ENCODE data around the gene SMARCA1. TPM values are rescaled to one million over a fixed set of nuclear protein-coding genes. Genes with fewer than 3 reads are reported as not detected.
"Not testable (repeated sequence)": the region's sequence is repeated elsewhere in the genome, so short reads cannot be mapped to it uniquely, and the experiment has no call there.

Gene SMARCA1
- total and polyA plus RNA-seq, 2 of the 13 experiments (the other 11 are each of a cell fraction or from before 2014, with no cell fraction given): 97.7 to 145 TPM

DNA sequence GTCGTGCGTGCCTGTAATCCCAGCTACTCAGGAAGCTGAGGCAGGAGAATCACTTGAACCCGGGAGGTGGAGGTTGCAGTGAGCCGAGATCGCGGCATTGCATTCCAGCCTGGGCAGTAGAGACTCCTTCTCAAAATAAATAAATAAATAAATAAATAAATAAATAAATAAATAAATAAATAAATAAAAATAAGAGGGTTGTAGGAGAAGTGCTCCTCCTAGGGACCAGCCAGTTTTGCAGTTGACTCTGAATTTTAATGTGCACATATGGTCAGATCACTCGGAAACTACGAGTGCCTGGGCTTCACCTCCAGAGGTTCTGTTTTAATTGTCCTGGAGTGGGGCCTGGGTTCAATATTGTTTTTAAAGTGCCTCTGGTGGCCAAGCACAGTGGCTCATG, 31.5 kb upstream of the SMARCA1 start:
- H3K27me3 ChIP-seq (ENCODE audit: control insufficient read depth in 1 of 2, insufficient read depth in 2 of 2, low read length in 2 of 2); CTCF ChIA-PET (ENCODE audit: low intra/inter-chr PET ratio, low total read pairs); H2AFZ ChIP-seq (ENCODE audit: low read length); BruUV-seq (replicated peaks); H3K4me2 ChIP-seq (ENCODE audit: low read depth, low read length); ATAC-seq; POLR2A ChIA-PET; FAIRE-seq; DNase-seq (ENCODE audit: low spot score); H3K4me3 ChIP-seq (replicated peaks in 1 of 3; ENCODE audit: insufficient read depth in 1 of 3, low read depth in 2 of 3, low read length in 3 of 3); H3K4me1 ChIP-seq (ENCODE audit: insufficient read depth, low read length); H4K20me1 ChIP-seq (ENCODE audit: insufficient read depth, low read length); H3K9me3 ChIP-seq (ENCODE audit: low read length); H3K79me2 ChIP-seq (ENCODE audit: insufficient read depth, low read length); H3K27ac ChIP-seq (ENCODE audit: extremely low read length, insufficient read depth, low read length); in situ Hi-C loops (cut with HindIII; ENCODE audit: extremely low pct_ligation_motif_present, low pct_unique_long_range_greater_than_20kb); intact Hi-C loops (cut with micrococcal nuclease; ENCODE audit: unreplicated experiment); H3K9ac ChIP-seq (ENCODE audit: insufficient read depth, low read depth, low read length): not testable (repeated sequence)
- WGBS (ENCODE audit: low lambda C conversion rate): 98% methylated on average over 8 of the region's 8 CpGs
- peaks cover 0 to 24% of the 10 kb centered on the region in 2 experiments; a peak in 3 of 5 replicates for H3K36me3 ChIP-seq (replicated peaks in 1 of 2; ENCODE audit: control insufficient read depth in 1 of 2, insufficient read depth in 2 of 2, low read length in 2 of 2)

DNA sequence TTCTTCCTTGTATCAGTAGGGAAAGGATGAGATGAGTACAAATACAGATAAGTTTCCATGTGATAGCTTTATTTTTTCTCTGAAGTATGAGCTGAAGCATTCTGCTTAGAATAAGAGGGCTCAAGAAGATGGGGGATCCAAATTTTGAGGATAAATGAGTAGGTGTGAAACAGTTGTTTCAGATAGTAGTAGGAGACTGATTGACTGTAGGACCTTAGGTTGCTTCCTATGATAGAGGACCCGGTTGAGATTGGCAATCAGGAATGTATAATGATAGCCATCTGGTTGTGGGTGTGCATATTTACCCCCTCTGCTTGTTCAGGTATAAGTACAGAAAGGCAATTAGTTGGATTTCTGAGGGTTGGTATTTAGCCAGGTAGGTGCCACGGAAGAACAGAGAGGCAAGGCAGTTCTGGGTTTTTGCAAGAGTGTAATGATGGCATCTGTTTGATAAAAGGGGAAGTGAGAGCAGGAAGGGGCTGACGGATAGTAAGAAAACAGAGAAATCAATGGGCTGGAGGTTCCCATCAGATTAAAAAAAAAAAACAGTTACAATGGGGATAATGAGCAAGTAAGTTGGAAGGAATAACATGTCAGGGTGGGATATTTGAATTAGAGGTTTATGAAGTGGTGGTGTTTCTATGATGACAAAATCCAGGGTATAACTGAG, 30.5 kb upstream of the SMARCA1 start:
- Histone ChIP-seq H3K79me2 (ENCODE audit: insufficient read depth, low read length) (no peaks in the 10 kb centered on the region), H4K20me1 (ENCODE audit: insufficient read depth, low read length) (no peaks in the 10 kb centered on the region), H3K9ac (ENCODE audit: insufficient read depth, low read depth, low read length) (no peak overlapping the region), H2AFZ (ENCODE audit: low read length) (no peak overlapping the region), H3K4me1 (ENCODE audit: insufficient read depth, low read length) (no peaks in the 10 kb centered on the region), H3K9me3 (ENCODE audit: low read length) (no peaks in the 10 kb centered on the region), H3K27me3 (ENCODE audit: control insufficient read depth in 1 of 2, insufficient read depth in 2 of 2, low read length in 2 of 2) (no peaks in the 10 kb centered on the region), H3K27ac (ENCODE audit: extremely low read length, insufficient read depth, low read length) (no peak overlapping the region), H3K4me3 (replicated peaks in 1 of 3; ENCODE audit: insufficient read depth in 1 of 3, low read depth in 2 of 3, low read length in 3 of 3) (no peak overlapping the region), H3K36me3 (replicated peaks in 1 of 2; ENCODE audit: control insufficient read depth in 1 of 2, insufficient read depth in 2 of 2, low read length in 2 of 2) (peaks cover 0 to 22% of the 10 kb centered on the region in 2 experiments; a peak in 2 of 5 replicates), H3K4me2 (ENCODE audit: low read depth, low read length) (no peak overlapping the region)
- no peak for FAIRE-seq
- in situ Hi-C loops (cut with HindIII; ENCODE audit: extremely low pct_ligation_motif_present, low pct_unique_long_range_greater_than_20kb): no loop called here
- POLR2A ChIA-PET: no interaction called here
- CTCF ChIA-PET (ENCODE audit: low intra/inter-chr PET ratio, low total read pairs): no interaction called here
- no TSS peak for BruUV-seq (replicated peaks)
- intact Hi-C loops (cut with micrococcal nuclease; ENCODE audit: unreplicated experiment): no loop called here
- WGBS (ENCODE audit: low lambda C conversion rate): 95% methylated on average over 3 of the region's 3 CpGs
- no peak for ATAC-seq
- DNase-seq (ENCODE audit: low spot score): no peak
- TF ChIP-seq CCAR2 (optimal IDR thresholded peaks at IDR 0.05; ENCODE audit: low read depth, low read length) (no peak), FOXA1 (IDR thresholded peaks at IDR 0.05) (no peak), FOXA1 (CRISPR knock-in tag; IDR thresholded peaks at IDR 0.05) (no peak), ELF4 (CRISPR knock-in tag; IDR thresholded peaks at IDR 0.05; ENCODE audit: borderline replicate concordance) (no peak), GFI1 (CRISPR knock-in tag; IDR thresholded peaks at IDR 0.05; ENCODE audit: borderline replicate concordance) (no peak), ZNF775 (CRISPR knock-in tag; IDR thresholded peaks at IDR 0.05; ENCODE audit: borderline replicate concordance) (no peak), ONECUT2 (CRISPR knock-in tag; IDR thresholded peaks at IDR 0.05) (no peak), ZSCAN29 (CRISPR knock-in tag; conservative IDR thresholded peaks at IDR 0.05) (no peak), TOPORS (CRISPR knock-in tag; IDR thresholded peaks at IDR 0.05) (no peak), MEIS2 (CRISPR knock-in tag; IDR thresholded peaks at IDR 0.05) (no peak)
- TF ChIP-seq, protein P1, sequence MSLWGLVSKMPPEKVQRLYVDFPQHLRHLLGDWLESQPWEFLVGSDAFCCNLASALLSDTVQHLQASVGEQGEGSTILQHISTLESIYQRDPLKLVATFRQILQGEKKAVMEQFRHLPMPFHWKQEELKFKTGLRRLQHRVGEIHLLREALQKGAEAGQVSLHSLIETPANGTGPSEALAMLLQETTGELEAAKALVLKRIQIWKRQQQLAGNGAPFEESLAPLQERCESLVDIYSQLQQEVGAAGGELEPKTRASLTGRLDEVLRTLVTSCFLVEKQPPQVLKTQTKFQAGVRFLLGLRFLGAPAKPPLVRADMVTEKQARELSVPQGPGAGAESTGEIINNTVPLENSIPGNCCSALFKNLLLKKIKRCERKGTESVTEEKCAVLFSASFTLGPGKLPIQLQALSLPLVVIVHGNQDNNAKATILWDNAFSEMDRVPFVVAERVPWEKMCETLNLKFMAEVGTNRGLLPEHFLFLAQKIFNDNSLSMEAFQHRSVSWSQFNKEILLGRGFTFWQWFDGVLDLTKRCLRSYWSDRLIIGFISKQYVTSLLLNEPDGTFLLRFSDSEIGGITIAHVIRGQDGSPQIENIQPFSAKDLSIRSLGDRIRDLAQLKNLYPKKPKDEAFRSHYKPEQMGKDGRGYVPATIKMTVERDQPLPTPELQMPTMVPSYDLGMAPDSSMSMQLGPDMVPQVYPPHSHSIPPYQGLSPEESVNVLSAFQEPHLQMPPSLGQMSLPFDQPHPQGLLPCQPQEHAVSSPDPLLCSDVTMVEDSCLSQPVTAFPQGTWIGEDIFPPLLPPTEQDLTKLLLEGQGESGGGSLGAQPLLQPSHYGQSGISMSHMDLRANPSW (CRISPR knock-in tag; IDR thresholded peaks at IDR 0.05; ENCODE audit: borderline replicate concordance): no peak
